Measurements from ENCODE around the gene BCLAF1.

DNA sequence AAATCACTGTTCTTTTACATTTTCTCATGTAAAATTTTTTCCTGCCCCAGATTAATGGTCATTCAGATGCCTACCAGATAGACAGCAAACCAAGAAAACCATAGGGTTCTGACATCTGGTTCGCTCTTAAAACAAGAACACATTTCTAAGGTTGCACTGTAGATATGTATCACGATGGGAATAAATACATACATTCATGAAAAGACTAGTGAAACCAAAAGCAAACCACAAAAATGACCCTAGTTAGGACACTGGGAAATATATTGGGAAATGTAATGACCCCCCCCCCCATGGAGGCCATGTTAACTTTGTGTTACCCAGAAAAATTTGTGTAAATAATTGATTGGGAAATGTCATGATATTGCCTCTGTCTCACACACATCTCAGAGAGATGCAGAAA, 77.0 kb downstream of the BCLAF1 start:
- no peak for TF ChIP-seq POLR2A (IDR thresholded peaks at IDR 0.05)
- TF ChIP-seq, protein P1, sequence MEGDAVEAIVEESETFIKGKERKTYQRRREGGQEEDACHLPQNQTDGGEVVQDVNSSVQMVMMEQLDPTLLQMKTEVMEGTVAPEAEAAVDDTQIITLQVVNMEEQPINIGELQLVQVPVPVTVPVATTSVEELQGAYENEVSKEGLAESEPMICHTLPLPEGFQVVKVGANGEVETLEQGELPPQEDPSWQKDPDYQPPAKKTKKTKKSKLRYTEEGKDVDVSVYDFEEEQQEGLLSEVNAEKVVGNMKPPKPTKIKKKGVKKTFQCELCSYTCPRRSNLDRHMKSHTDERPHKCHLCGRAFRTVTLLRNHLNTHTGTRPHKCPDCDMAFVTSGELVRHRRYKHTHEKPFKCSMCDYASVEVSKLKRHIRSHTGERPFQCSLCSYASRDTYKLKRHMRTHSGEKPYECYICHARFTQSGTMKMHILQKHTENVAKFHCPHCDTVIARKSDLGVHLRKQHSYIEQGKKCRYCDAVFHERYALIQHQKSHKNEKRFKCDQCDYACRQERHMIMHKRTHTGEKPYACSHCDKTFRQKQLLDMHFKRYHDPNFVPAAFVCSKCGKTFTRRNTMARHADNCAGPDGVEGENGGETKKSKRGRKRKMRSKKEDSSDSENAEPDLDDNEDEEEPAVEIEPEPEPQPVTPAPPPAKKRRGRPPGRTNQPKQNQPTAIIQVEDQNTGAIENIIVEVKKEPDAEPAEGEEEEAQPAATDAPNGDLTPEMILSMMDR (IDR thresholded peaks at IDR 0.05), result no peak

Data from upper lobe of left lung (tissue), 4 donors.